ENCODE measurements around the gene CEMIP.

The CEMIP gene

DNA sequence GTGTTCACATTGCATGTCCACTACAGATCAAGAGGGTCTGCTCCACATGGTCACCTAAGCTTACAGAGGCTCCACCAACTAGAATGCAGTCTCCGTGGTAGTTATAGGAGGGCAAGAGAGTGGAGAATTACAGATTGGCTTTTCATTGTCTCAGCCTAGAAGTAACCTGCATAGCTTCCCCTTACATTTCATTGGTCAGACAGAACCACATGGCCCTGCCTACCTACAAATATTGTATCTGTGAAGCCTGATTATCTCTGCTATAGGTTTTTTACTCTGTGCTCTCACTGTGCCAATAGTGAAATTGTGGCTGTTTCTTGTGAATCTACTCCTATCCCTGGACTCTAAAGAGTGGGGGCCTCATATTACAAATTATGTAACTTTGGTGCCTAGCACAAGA is 219.1 kb downstream of the CEMIP start:
- no peak for DNase-seq (ENCODE audit: low read depth in 2 of 2, low spot score in 1 of 2)

DNA sequence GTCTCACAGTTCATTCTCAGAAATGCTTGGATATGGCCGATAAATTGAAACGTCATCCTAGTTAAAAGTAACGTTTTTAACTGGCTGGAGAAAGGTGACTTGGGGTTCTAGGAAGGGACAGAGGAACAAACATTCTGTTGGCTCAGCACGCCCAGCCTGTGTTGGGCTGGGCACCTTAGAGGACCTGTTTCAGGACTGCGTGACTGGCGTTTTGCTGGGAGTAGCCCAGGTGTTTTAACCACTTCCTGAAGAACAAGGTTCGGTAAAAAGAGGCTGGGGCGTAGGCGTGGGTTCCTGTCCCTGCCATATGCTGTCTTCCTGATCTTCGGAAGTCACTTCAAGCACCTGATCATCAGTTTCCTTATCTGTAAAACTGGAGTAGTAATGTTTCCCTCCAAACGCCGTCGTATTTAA is 220.5 kb downstream of the CEMIP start:
- DNase-seq (ENCODE audit: low read depth in 2 of 2, low spot score in 1 of 2) = peak in 1 of 2 donors; percentile 35

DNA sequence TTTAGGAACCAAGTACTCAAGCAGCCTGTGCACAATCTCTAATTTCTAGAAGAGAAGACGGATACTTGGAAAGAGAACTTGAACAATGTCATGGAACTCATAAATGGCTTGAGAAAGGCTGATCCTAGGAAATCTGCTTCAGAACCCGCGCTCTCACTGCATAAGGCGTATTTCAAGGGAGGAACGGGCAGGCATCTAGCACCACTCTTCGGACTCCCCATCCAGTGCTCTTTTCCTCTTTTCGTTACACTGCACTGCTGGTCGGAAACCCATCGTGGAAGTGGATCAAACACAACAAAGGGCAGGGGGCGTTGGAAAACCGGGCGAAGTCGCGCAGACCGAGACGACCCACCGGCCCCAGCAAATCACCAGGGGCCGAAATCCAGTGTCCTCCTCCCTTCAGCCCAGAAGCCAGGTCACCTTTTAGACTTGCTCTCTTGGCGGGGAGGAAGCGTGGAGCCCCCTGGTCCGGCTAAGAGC is 221.0 kb downstream of the CEMIP start:
- DNase-seq (ENCODE audit: low read depth in 2 of 2, low spot score in 1 of 2) = no peak

DNA sequence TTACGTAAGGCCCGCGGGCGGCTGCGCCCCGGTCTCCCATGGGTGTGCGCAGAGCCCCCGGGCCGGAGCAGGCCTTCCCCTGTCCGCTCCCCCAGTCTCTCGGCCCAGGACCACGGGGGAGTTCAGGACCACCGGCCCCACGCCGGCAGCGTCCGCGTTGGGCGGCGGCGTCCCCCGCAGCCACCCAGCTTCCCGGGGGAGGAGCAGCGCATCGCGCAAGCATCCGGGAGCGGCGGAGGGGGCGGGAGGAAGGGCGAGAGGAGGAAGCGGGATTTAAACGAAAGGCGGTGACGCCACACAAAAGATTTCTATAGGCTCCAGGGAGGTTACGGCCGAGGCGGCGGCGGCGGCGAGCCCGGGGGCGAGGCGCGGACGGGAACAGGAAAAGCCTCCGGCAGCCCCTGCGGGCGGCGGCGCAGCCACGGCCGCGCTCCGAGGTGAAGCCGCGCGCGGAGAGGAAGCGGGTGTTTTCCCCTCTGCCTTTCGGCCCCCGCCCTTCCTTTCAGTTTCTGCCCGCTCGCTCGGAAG is 221.5 kb downstream of the CEMIP start, which contains the start of gene TLNRD1:
Gene TLNRD1 (plus strand): TSS at position 300 of the 528 bp plus-strand sequence. CDS start 1,349 bp downstream, outside the sequence.
- DNase-seq (ENCODE audit: low read depth in 2 of 2, low spot score in 1 of 2) = peak; percentile 50 to 66

Measured in stimulated activated CD8-positive, alpha-beta memory T cell treated with anti-CD3 and anti-CD28 coated beads, Interleukin-4, amount 100 ng/mL, for 4 hours (primary cell).